Uterus (tissue), 2 donors: Measurements from ENCODE around the gene IL21R.

Source experiments
- POLR2A ChIP-seq, 2 donors: fragments of 450-650 bp; IDR thresholded peaks; one replicate each; pipeline ENCODE4 v1.6.1; 2016; ENCODE audit warnings: antibody characterized with exemption in 2 of 2, mild to moderate bottlenecking in 1 of 2, moderate library complexity in 1 of 2
- TF ChIP-seq, protein P1 (sequence below), 4 experiments: fragments of 200-600 bp in 2 of 4; fragments of 450-650 bp in 2 of 4; sonication (generic) in 2 of 4; IDR thresholded peaks; one replicate each; pipeline ENCODE4 v1.5.1; 2016 to 2019; ENCODE audit warnings: antibody characterized with exemption in 4 of 4, mild to moderate bottlenecking in 2 of 4, moderate library complexity in 1 of 4

DNA sequence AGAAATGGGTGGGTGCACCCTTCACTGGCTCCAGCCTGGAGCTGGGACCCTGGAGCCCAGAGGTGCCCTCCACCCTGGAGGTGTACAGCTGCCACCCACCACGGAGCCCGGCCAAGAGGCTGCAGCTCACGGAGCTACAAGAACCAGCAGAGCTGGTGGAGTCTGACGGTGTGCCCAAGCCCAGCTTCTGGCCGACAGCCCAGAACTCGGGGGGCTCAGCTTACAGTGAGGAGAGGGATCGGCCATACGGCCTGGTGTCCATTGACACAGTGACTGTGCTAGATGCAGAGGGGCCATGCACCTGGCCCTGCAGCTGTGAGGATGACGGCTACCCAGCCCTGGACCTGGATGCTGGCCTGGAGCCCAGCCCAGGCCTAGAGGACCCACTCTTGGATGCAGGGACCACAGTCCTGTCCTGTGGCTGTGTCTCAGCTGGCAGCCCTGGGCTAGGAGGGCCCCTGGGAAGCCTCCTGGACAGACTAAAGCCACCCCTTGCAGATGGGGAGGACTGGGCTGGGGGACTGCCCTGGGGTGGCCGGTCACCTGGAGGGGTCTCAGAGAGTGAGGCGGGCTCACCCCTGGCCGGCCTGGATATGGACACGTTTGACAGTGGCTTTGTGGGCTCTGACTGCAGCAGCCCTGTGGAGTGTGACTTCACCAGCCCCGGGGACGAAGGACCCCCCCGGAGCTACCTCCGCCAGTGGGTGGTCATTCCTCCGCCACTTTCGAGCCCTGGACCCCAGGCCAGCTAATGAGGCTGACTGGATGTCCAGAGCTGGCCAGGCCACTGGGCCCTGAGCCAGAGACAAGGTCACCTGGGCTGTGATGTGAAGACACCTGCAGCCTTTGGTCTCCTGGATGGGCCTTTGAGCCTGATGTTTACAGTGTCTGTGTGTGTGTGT lies 46.8 kb downstream of the IL21R start:
- TF ChIP-seq, protein P1, sequence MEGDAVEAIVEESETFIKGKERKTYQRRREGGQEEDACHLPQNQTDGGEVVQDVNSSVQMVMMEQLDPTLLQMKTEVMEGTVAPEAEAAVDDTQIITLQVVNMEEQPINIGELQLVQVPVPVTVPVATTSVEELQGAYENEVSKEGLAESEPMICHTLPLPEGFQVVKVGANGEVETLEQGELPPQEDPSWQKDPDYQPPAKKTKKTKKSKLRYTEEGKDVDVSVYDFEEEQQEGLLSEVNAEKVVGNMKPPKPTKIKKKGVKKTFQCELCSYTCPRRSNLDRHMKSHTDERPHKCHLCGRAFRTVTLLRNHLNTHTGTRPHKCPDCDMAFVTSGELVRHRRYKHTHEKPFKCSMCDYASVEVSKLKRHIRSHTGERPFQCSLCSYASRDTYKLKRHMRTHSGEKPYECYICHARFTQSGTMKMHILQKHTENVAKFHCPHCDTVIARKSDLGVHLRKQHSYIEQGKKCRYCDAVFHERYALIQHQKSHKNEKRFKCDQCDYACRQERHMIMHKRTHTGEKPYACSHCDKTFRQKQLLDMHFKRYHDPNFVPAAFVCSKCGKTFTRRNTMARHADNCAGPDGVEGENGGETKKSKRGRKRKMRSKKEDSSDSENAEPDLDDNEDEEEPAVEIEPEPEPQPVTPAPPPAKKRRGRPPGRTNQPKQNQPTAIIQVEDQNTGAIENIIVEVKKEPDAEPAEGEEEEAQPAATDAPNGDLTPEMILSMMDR (IDR thresholded peaks at IDR 0.05): no peak
- no peak for TF ChIP-seq POLR2A (IDR thresholded peaks at IDR 0.05)
